ENCODE measurements around the gene ZNF841. TPM values are rescaled to one million over a fixed set of nuclear protein-coding genes. Genes with fewer than 3 reads are reported as not detected.
A peak's percentile ranks its signal among the peaks of the same experiment; 100 is the strongest.

The ZNF841 gene
- total and polyA plus RNA-seq, 11 donors, result 6.2 to 12.9 (median 7.9) TPM

DNA sequence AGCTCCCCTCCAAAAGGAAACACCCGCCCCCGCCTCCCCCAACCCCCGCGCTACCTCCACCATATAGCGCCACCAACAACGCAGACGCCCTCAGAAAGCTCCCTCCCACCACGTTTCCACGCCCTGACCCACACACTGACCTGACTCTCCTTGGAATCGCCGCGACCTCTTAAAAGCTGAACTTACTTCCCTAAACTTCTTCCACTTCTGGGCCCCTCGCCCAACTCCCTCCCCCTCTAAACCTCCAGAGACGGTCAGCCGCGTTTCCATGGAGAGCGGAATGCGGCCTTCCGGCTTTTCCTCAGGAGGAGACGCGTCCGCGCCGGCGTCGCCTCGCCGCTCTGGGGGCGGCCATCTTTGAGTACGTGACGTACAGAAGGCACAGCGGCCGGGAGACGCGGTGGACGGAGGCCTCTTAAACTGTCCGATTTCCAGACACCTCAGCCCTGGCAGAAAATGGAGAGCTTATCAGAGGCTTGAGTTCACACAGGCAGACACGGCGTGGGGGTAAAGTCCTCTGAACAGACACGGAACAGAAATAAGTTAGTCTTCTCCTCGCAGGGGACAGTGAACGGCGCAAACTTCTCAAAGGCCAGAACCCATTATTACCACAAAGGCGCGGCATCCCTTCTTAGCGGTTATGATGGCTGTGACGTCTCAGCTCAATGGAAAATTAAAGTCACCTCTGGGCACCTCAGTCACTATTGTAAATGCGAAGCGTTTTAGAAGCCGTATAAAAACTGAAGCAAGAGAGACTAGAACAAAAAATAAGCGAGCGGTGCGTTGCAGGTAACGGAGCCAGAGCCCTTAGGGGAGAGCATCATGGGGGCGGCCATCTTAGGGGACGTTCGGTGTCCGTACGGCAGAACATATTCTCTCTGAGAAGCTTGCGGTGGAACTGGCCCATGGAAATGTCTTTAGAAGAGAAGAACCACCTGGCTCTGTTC, 46.7 kb downstream of the ZNF841 start, which contains the start of gene ZNF432:
TSS of gene ZNF432 (minus strand) at position 284 of the 947 bp plus-strand sequence. CDS start 1,970 bp downstream, outside the sequence.
- 0% methylated on average over 47 to 60 of the region's 60 CpGs for WGBS, 4 donors

DNA sequence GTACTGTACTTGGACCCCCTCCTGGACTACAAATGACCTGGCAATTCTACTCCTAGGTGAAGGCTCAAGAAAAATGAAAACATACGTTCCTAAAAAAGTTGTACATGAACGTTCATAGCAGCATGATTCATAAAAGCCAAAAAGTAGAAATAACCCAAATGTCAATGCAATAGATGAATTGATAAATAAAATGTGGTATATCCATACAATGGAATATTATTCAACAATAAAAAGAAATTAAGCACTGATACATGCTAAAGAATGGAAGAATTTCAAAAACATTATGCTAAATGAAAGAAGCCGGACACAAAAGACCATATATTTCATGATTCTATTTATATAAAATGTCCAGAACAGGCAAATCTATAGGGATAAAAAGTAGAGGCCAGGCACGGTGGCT, 56.4 kb downstream of the ZNF841 start:
- no peak for ATAC-seq
- Histone ChIP-seq H3K4me3 (no peak overlapping the region), H3K27ac (no peak overlapping the region), H3K36me3 (peaks cover 38 to 94% (median 89%) of the 10 kb centered on the region in 9 donors), H3K9me3 (peaks cover 0 to 91% (median 62%) of the 10 kb centered on the region in 12 donors), H3K27me3 (no peaks in the 10 kb centered on the region), H3K4me1 (no peaks in the 10 kb centered on the region)
- intact Hi-C loops (cut with DNase I), result no loop called here
- WGBS, 4 donors, result 97 to 99% (median 97%) methylated on average over 4 of the region's 4 CpGs
- TF ChIP-seq POLR2A (IDR thresholded peaks at IDR 0.05), result no peak
- TF ChIP-seq, protein P1, sequence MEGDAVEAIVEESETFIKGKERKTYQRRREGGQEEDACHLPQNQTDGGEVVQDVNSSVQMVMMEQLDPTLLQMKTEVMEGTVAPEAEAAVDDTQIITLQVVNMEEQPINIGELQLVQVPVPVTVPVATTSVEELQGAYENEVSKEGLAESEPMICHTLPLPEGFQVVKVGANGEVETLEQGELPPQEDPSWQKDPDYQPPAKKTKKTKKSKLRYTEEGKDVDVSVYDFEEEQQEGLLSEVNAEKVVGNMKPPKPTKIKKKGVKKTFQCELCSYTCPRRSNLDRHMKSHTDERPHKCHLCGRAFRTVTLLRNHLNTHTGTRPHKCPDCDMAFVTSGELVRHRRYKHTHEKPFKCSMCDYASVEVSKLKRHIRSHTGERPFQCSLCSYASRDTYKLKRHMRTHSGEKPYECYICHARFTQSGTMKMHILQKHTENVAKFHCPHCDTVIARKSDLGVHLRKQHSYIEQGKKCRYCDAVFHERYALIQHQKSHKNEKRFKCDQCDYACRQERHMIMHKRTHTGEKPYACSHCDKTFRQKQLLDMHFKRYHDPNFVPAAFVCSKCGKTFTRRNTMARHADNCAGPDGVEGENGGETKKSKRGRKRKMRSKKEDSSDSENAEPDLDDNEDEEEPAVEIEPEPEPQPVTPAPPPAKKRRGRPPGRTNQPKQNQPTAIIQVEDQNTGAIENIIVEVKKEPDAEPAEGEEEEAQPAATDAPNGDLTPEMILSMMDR (IDR thresholded peaks at IDR 0.05), result no peak
- DNase-seq, result no peak

More for the DNA sequence above, 46.7 kb downstream of the ZNF841 start, which contains the start of gene ZNF432:
- peaks cover 0 to 19% (median 7%) of the 10 kb centered on the region in 12 donors for H3K4me1 ChIP-seq
- H3K4me3 ChIP-seq, result peak within 1 kb of the TSS; percentile 48 to 76 (median 68)
- TF ChIP-seq, protein P1 (IDR thresholded peaks at IDR 0.05), result no peak
- TF ChIP-seq POLR2A (IDR thresholded peaks at IDR 0.05), result peak in 1 of 2 donors; percentile 38
- peak within 1 kb of the TSS; percentile 71 to 99 (median 94) for H3K27ac ChIP-seq
- ATAC-seq (peak; percentile 97 to 99 (median 98)), DNase-seq (peak; percentile 95 to 98 (median 95))
- no peaks in the 10 kb centered on the region for H3K27me3 ChIP-seq
- H3K36me3 ChIP-seq, result peaks cover 0 to 39% (median 22%) of the 10 kb centered on the region in 9 donors
- intact Hi-C loops (cut with DNase I), result loop anchor here in 4 of 10 donors (1.0 to 5.0 kb wide), 6 partner anchors 20 to 122 kb away; partner anchors contain the start of genes ZNF614 (in 2 of the 4), ZNF613 (in 1 of the 4), ZNF615 (in 1 of the 4) and ZNF841 (in 1 of the 4)
- peaks cover 0 to 49% (median 3%) of the 10 kb centered on the region in 12 donors for H3K9me3 ChIP-seq

- Histone ChIP-seq H3K4me1 (peaks cover 0 to 2% (median 0%) of the 10 kb centered on the region in 12 donors), H3K9me3 (peaks cover 0 to 96% (median 79%) of the 10 kb centered on the region in 12 donors), H3K4me3 (no peak overlapping the region), H3K27me3 (no peaks in the 10 kb centered on the region), H3K36me3 (peaks cover 30 to 76% (median 58%) of the 10 kb centered on the region in 9 donors), H3K27ac (no peak overlapping the region)
- no peak for ATAC-seq
- intact Hi-C loops (cut with DNase I), result no loop called here
- TF ChIP-seq POLR2A (IDR thresholded peaks at IDR 0.05), result no peak
- TF ChIP-seq, protein P1 (IDR thresholded peaks at IDR 0.05), result no peak
- DNase-seq, result no peak
- 98 to 99% (median 98%) methylated on average over 12 of the region's 12 CpGs for WGBS, 4 donors
Observed at GRCh38 chr19:52034051-52034728, 61.4 kb downstream of the ZNF841 start.

Measured in heart left ventricle (tissue), 16 donors.